ENCODE data around the gene RRP15. TPM values are rescaled to one million over a fixed set of nuclear protein-coding genes. Genes with fewer than 3 reads are reported as not detected.
A peak's percentile ranks its signal among the peaks of the same experiment; 100 is the strongest.

The RRP15 gene
- total and polyA plus RNA-seq, 2 of the 13 experiments (the other 11 are each of a cell fraction or from before 2014, with no cell fraction given): 2.1 to 37.5 TPM

DNA sequence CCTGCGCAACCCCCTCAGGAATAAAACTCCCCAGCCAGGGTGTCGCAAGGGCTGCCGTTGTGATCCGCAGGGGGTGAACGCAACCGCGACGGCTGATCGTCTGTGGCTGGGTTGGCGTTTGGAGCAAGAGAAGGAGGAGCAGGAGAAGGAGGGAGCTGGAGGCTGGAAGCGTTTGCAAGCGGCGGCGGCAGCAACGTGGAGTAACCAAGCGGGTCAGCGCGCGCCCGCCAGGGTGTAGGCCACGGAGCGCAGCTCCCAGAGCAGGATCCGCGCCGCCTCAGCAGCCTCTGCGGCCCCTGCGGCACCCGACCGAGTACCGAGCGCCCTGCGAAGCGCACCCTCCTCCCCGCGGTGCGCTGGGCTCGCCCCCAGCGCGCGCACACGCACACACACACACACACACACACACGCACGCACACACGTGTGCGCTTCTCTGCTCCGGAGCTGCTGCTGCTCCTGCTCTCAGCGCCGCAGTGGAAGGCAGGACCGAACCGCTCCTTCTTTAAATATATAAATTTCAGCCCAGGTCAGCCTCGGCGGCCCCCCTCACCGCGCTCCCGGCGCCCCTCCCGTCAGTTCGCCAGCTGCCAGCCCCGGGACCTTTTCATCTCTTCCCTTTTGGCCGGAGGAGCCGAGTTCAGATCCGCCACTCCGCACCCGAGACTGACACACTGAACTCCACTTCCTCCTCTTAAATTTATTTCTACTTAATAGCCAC is 60.7 kb downstream of the RRP15 start:
- peak overlapping the region; percentile 96 for H3K4me2 ChIP-seq (ENCODE audit: low read depth, low read length)
- FAIRE-seq: no peak
- H2AFZ ChIP-seq (ENCODE audit: low read length): no peak overlapping the region
- intact Hi-C loops (cut with micrococcal nuclease; ENCODE audit: unreplicated experiment): loop anchor here (1.0 kb wide), 1 partner anchor 56 kb away; no protein-coding TSS in a partner anchor
- peaks cover 29% of the 10 kb centered on the region for H3K4me1 ChIP-seq (ENCODE audit: insufficient read depth, low read length)
- BruUV-seq (replicated peaks): no TSS peak
- H3K79me2 ChIP-seq (ENCODE audit: insufficient read depth, low read length): no peaks in the 10 kb centered on the region
- peak overlapping the region; percentile 11; the same call in 1 of the 2 replicates for H3K9ac ChIP-seq (ENCODE audit: insufficient read depth, low read depth, low read length)
- ChIA-PET CTCF (ENCODE audit: low intra/inter-chr PET ratio, low total read pairs) (no interaction called here), POLR2A (interaction anchor here (0.9 kb wide), 1 partner anchor 35 kb away, joined by 3 read pairs; no protein-coding TSS in a partner anchor)
- whole genome bisulfite sequencing (ENCODE audit: low lambda C conversion rate): 3% methylated on average over 12 of the region's 64 CpGs
- peak; percentile 7 for DNase-seq (ENCODE audit: low spot score)
- H3K36me3 ChIP-seq (replicated peaks in 1 of 2; ENCODE audit: control insufficient read depth in 1 of 2, insufficient read depth in 2 of 2, low read length in 2 of 2): no peaks in the 10 kb centered on the region
- H3K4me3 ChIP-seq (replicated peaks in 1 of 3; ENCODE audit: insufficient read depth in 1 of 3, low read depth in 2 of 3, low read length in 3 of 3): peak overlapping the region; percentile 56 to 78 (median 56)
- H4K20me1 ChIP-seq (ENCODE audit: insufficient read depth, low read length): no peaks in the 10 kb centered on the region
- H3K27me3 ChIP-seq (ENCODE audit: control insufficient read depth in 1 of 2, insufficient read depth in 2 of 2, low read length in 2 of 2): peaks cover 2 to 41% of the 10 kb centered on the region in 2 experiments; a peak in 3 of 5 replicates
- H3K27ac ChIP-seq (ENCODE audit: extremely low read length, insufficient read depth, low read length): no peak overlapping the region
- no peaks in the 10 kb centered on the region for H3K9me3 ChIP-seq (ENCODE audit: low read length)
- in situ Hi-C loops (cut with HindIII; ENCODE audit: extremely low pct_ligation_motif_present, low pct_unique_long_range_greater_than_20kb): loop anchor here (10.0 to 25.0 kb wide), 3 partner anchors 641 to 1469 kb away; no protein-coding TSS in a partner anchor
- ATAC-seq: peak; percentile 95
- peak; percentile 21; the same call in 1 of the 2 replicates for TF ChIP-seq FOXP4 (CRISPR knock-in tag; IDR thresholded peaks at IDR 0.05)
- TF ChIP-seq SATB2 (CRISPR knock-in tag; IDR thresholded peaks at IDR 0.05): no peak
- TF ChIP-seq ZNF646 (CRISPR knock-in tag; IDR thresholded peaks at IDR 0.05): peak; percentile 52; the same call in 1 of the 2 replicates
- TF ChIP-seq MYC (CRISPR knock-in tag; IDR thresholded peaks at IDR 0.05; ENCODE audit: borderline replicate concordance): peak; percentile 52
- TF ChIP-seq, protein P1, sequence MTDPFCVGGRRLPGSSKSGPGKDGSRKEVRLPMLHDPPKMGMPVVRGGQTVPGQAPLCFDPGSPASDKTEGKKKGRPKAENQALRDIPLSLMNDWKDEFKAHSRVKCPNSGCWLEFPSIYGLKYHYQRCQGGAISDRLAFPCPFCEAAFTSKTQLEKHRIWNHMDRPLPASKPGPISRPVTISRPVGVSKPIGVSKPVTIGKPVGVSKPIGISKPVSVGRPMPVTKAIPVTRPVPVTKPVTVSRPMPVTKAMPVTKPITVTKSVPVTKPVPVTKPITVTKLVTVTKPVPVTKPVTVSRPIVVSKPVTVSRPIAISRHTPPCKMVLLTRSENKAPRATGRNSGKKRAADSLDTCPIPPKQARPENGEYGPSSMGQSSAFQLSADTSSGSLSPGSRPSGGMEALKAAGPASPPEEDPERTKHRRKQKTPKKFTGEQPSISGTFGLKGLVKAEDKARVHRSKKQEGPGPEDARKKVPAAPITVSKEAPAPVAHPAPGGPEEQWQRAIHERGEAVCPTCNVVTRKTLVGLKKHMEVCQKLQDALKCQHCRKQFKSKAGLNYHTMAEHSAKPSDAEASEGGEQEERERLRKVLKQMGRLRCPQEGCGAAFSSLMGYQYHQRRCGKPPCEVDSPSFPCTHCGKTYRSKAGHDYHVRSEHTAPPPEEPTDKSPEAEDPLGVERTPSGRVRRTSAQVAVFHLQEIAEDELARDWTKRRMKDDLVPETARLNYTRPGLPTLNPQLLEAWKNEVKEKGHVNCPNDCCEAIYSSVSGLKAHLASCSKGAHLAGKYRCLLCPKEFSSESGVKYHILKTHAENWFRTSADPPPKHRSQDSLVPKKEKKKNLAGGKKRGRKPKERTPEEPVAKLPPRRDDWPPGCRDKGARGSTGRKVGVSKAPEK (CRISPR knock-in tag; IDR thresholded peaks at IDR 0.05; ENCODE audit: borderline replicate concordance): no peak
- TF ChIP-seq, protein P2, sequence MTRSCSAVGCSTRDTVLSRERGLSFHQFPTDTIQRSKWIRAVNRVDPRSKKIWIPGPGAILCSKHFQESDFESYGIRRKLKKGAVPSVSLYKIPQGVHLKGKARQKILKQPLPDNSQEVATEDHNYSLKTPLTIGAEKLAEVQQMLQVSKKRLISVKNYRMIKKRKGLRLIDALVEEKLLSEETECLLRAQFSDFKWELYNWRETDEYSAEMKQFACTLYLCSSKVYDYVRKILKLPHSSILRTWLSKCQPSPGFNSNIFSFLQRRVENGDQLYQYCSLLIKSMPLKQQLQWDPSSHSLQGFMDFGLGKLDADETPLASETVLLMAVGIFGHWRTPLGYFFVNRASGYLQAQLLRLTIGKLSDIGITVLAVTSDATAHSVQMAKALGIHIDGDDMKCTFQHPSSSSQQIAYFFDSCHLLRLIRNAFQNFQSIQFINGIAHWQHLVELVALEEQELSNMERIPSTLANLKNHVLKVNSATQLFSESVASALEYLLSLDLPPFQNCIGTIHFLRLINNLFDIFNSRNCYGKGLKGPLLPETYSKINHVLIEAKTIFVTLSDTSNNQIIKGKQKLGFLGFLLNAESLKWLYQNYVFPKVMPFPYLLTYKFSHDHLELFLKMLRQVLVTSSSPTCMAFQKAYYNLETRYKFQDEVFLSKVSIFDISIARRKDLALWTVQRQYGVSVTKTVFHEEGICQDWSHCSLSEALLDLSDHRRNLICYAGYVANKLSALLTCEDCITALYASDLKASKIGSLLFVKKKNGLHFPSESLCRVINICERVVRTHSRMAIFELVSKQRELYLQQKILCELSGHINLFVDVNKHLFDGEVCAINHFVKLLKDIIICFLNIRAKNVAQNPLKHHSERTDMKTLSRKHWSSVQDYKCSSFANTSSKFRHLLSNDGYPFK (CRISPR knock-in tag; IDR thresholded peaks at IDR 0.05; ENCODE audit: borderline replicate concordance): no peak
- no peak for TF ChIP-seq ZNF598 (CRISPR knock-in tag; IDR thresholded peaks at IDR 0.05; ENCODE audit: borderline replicate concordance)

Data from HepG2 (cell line).